Mesothelial cell of epicardium (in vitro differentiated cells): ENCODE results near the gene MRPS14. TPM values are rescaled to one million over a fixed set of nuclear protein-coding genes. Genes with fewer than 3 reads are reported as not detected.
A peak's percentile ranks its signal among the peaks of the same experiment; 100 is the strongest.

Source experiments
- DNase-seq, 2 experiments: peaks; one replicate each; pipeline ENCODE4 v3.0.0; 2021; ENCODE audit warnings: low spot score in 2 of 2; ENCODE audit not compliant: unreplicated experiment in 2 of 2
- H3K27ac Mint-ChIP-seq: 2 replicates; pipeline ENCODE4 v1.8.0; 2021; ENCODE audit warnings: mixed read lengths
- H3K27me3 Mint-ChIP-seq: 2 replicates; pipeline ENCODE4 v1.8.0; 2021; ENCODE audit warnings: low read depth, mixed read lengths
- H3K36me3 Mint-ChIP-seq: 2 replicates; pipeline ENCODE4 v1.8.0; 2021; ENCODE audit warnings: mixed read lengths
- H3K4me1 Mint-ChIP-seq: 2 replicates; pipeline ENCODE4 v1.8.0; 2021; ENCODE audit warnings: mixed read lengths
- H3K4me3 Mint-ChIP-seq: 2 replicates; pipeline ENCODE4 v1.8.0; 2021; ENCODE audit warnings: mild to moderate bottlenecking, moderate library complexity, mixed read lengths
- H3K9me3 Mint-ChIP-seq: 2 replicates; pipeline ENCODE4 v1.8.0; 2021; ENCODE audit warnings: mixed read lengths
- total RNA-seq: library from RNA; stranded (reverse); gene quantifications from 3 replicates; pipeline ENCODE4 v1.2.1, GENCODE V29; 2021
- TF ChIP-seq, protein P1 (sequence below): fragments of 200-600 bp; sonication (generic); IDR thresholded peaks from one replicate; pipeline ENCODE4 v1.5.0; 2021; ENCODE audit warnings: antibody characterized with exemption; ENCODE audit not compliant: unreplicated experiment

Gene MRPS14
- total RNA-seq, result 25.2 to 29.3 TPM (median 25.9 TPM) in 3 replicates

DNA sequence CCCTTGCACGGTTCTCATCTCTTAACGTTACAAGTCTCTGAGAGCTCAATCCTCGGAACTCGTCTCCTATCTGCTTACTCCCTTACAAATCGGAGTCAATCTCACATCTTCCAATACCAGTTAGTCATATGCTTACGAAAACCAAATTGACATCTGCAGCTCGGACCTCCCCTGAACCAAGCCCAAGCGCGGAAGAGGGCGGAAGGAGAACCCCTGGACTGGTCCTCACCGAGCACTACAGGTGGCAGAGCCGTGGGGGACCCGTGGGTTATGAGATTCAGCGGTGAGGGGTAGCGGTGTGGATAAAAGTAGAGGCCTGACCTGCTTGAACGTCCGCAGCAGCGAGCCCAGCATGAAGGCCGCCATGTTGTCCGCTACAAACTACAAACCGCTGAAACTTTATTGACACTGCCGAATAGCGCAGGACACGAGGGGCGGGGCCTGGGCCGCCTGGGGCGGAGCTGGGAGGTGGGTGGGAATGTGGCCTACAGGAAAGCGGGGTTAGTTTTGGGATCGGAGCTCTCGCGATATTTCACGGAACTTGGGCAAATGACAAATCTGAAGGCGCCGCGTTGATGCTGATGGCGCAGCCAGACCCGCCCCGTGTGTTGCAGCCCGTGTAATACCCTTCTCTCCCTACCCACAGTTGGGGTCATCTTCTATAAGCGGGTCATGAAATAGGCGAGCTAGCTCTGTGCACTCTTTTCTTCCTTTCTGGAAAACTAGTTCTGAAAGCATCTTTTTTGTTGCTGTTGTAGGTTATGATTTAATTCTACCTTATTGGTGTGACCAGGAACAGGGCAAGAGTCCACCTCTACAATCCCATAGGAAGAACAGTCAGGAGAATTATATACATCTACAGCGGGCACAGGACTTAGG lies at the start of gene MRPS14:
Gene MRPS14, minus strand, starts transcription at position 383 of the 879 bp plus-strand sequence. Its CDS starts 17 bp downstream, at position 366.
- Mint-ChIP-seq H3K27me3 (no peaks in the 10 kb centered on the region), H3K4me1 (peaks cover 10% of the 10 kb centered on the region), H3K27ac (peak within 1 kb of the TSS; percentile 92), H3K4me3 (peak within 1 kb of the TSS; percentile 88), H3K9me3 (peaks cover 9% of the 10 kb centered on the region), H3K36me3 (peaks cover 2% of the 10 kb centered on the region)
- TF ChIP-seq, protein P1, sequence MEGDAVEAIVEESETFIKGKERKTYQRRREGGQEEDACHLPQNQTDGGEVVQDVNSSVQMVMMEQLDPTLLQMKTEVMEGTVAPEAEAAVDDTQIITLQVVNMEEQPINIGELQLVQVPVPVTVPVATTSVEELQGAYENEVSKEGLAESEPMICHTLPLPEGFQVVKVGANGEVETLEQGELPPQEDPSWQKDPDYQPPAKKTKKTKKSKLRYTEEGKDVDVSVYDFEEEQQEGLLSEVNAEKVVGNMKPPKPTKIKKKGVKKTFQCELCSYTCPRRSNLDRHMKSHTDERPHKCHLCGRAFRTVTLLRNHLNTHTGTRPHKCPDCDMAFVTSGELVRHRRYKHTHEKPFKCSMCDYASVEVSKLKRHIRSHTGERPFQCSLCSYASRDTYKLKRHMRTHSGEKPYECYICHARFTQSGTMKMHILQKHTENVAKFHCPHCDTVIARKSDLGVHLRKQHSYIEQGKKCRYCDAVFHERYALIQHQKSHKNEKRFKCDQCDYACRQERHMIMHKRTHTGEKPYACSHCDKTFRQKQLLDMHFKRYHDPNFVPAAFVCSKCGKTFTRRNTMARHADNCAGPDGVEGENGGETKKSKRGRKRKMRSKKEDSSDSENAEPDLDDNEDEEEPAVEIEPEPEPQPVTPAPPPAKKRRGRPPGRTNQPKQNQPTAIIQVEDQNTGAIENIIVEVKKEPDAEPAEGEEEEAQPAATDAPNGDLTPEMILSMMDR, result no peak
- peak; percentile 94 to 97 for DNase-seq

DNA sequence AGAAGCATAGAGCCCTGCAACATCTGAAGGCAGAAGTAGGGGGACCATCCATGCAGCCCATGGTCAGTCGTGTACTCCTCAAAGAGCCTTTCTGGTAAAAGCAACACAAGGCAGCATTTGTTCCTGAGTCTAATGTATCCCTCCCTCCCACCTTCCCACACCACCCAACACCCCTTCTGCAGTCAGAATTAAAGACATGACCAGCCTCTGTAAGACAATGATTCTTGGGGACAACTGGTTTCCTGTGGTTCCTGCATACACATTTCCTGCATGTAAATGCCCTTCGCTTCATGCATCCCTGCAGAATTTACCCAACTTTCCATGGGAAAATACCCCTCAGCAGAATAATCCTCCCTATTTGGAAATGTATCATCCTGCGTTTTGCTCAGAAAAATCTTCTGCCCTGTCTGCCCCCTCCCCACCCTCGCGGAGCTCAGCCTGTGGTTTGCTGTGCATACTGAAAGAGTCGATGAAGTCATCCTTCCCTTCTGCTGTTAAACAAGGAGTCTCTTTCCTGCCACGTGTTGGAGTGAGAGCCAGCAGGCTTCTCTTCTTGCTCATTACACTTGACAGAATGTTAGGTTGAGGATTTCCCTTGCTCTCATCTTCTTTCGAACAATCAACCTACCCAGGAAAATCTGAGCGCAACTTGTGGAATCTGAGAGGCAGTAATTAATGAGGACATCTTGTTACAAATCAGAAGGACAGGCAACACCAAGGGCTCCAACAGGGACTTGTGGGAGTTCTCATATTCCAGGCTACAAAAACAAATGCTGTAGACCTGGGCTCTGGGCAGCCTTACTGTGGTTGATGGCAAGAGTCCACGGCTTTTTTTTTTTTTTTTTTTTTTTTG lies 49.1 kb upstream of the MRPS14 start:
- H3K27me3 Mint-ChIP-seq, result peaks cover 21% of the 10 kb centered on the region
- peaks cover 18% of the 10 kb centered on the region for H3K4me1 Mint-ChIP-seq
- no peaks in the 10 kb centered on the region for H3K36me3 Mint-ChIP-seq
- no peaks in the 10 kb centered on the region for H3K9me3 Mint-ChIP-seq
- no peak for DNase-seq
- peak overlapping the region; percentile 41 for H3K27ac Mint-ChIP-seq
- no peak overlapping the region for H3K4me3 Mint-ChIP-seq
- TF ChIP-seq, protein P1, result no peak

DNA sequence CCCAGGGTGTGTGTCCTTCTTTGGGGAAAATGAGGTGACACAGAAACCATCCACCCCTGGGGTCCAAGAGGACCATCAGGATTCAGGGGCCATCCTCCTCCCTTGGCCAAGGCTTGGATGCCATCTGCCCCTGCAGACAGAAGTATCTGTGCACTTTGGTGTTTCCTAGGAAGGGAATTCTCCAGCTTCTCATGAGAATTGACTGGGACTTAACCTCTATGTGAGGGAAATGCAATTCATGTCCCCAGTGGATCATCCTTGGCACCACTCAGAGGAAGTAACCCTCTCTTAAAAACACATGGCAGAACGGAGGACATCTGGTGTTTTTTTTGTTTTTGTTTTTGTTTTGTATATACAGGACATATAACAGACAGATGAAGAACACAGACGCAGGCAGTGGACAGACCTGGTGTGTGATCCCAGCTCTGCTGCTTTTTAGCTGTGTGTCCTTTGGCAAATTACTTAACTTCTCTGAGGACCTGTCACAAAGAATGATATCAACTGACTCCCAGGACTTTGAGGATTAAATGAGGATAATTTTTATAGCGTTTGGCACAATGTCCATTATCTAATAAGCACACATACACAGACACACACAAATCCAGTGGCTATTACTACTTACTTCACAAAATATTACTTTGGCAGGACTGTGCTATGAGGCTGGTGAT lies 48.2 kb upstream of the MRPS14 start:
- Mint-ChIP-seq H3K4me1 (peaks cover 18% of the 10 kb centered on the region), H3K36me3 (no peaks in the 10 kb centered on the region), H3K9me3 (no peaks in the 10 kb centered on the region), H3K27ac (no peak overlapping the region), H3K27me3 (peaks cover 25% of the 10 kb centered on the region), H3K4me3 (no peak overlapping the region)
- no peak for DNase-seq
- TF ChIP-seq, protein P1, result no peak

- no peak for DNase-seq
- Mint-ChIP-seq H3K36me3 (no peaks in the 10 kb centered on the region), H3K27me3 (peaks cover 29% of the 10 kb centered on the region), H3K27ac (no peak overlapping the region), H3K4me3 (no peak overlapping the region), H3K9me3 (no peaks in the 10 kb centered on the region), H3K4me1 (peaks cover 13% of the 10 kb centered on the region)
- TF ChIP-seq, protein P1, result no peak
Observed at GRCh38 chr1:175070818-175071217, 47.6 kb upstream of the MRPS14 start.

- Mint-ChIP-seq H3K4me1 (peaks cover 5% of the 10 kb centered on the region), H3K27ac (peak within 1 kb of the TSS; percentile 69), H3K4me3 (no peak within 1 kb of the TSS), H3K9me3 (no peaks in the 10 kb centered on the region), H3K27me3 (peaks cover 27% of the 10 kb centered on the region), H3K36me3 (no peaks in the 10 kb centered on the region)
- DNase-seq, result no peak
- TF ChIP-seq, protein P1, result no peak
Observed at GRCh38 chr1:175067362-175068106, 44.3 kb upstream of the MRPS14 start, which contains the start of gene TNN. Gene TNN, plus strand, starts transcription at chr1:175067833. Its CDS starts 9,586 bp downstream, at chr1:175077419.
